Measurements from ENCODE around the gene RAI1. TPM values are rescaled to one million over a fixed set of nuclear protein-coding genes. Genes with fewer than 3 reads are reported as not detected.

The RAI1 gene
- total and polyA plus RNA-seq, 2 of the 13 experiments (the other 11 are each of a cell fraction or from before 2014, with no cell fraction given) = 3.4 to 5.2 TPM

DNA sequence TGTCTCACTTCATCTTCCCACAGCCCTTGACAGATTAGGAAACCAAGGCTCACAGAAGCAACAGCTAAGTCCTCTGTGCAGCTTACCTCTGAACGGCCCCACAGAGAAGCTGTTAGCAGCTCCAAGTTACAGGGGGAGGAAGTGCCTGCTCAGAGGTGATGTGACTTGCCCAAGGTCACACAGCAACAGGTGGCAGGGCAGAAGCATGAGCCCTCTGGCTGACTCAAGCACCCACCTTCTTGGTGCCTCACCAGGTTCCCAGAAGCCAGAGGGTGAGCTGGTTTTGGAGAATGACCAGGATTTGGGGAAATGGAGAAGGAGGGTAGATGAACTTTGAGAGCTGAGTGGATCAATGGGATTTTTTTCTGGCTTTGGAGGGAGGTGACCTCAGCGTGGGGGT, 14.0 kb upstream of the RAI1 start:
- FAIRE-seq (no peak), DNase-seq (ENCODE audit: low spot score) (no peak), ATAC-seq (no peak)
- intact Hi-C loops (cut with micrococcal nuclease; ENCODE audit: unreplicated experiment) (loop anchor here (10.0 kb wide), 1 partner anchor 58 kb away; no protein-coding TSS in a partner anchor), in situ Hi-C loops (cut with HindIII; ENCODE audit: extremely low pct_ligation_motif_present, low pct_unique_long_range_greater_than_20kb) (no loop called here)
- no TSS peak for BruUV-seq (replicated peaks)
- Histone ChIP-seq H3K4me2 (ENCODE audit: low read depth, low read length) (peak overlapping the region; percentile 73; the same call in 1 of the 2 replicates), H3K4me3 (replicated peaks in 1 of 3; ENCODE audit: insufficient read depth in 1 of 3, low read depth in 2 of 3, low read length in 3 of 3) (no peak overlapping the region; a peak in 1 of 6 replicates), H3K27ac (ENCODE audit: extremely low read length, insufficient read depth, low read length) (no peak overlapping the region), H3K4me1 (ENCODE audit: insufficient read depth, low read length) (peaks cover 93% of the 10 kb centered on the region), H3K9ac (ENCODE audit: insufficient read depth, low read depth, low read length) (no peak overlapping the region), H4K20me1 (ENCODE audit: insufficient read depth, low read length) (no peaks in the 10 kb centered on the region), H3K79me2 (ENCODE audit: insufficient read depth, low read length) (no peaks in the 10 kb centered on the region), H3K36me3 (replicated peaks in 1 of 2; ENCODE audit: control insufficient read depth in 1 of 2, insufficient read depth in 2 of 2, low read length in 2 of 2) (no peaks in the 10 kb centered on the region), H3K9me3 (ENCODE audit: low read length) (no peaks in the 10 kb centered on the region), H3K27me3 (ENCODE audit: control insufficient read depth in 1 of 2, insufficient read depth in 2 of 2, low read length in 2 of 2) (peaks cover 0 to 16% of the 10 kb centered on the region in 2 experiments; a peak in 2 of 5 replicates), H2AFZ (ENCODE audit: low read length) (no peak overlapping the region)
- POLR2A ChIA-PET = interaction anchor here (0.9 kb wide), 1 partner anchor 387 kb away, joined by 3 read pairs; no protein-coding TSS in a partner anchor
- CTCF ChIA-PET (ENCODE audit: low intra/inter-chr PET ratio, low total read pairs) = no interaction called here
- TF ChIP-seq, protein P1, sequence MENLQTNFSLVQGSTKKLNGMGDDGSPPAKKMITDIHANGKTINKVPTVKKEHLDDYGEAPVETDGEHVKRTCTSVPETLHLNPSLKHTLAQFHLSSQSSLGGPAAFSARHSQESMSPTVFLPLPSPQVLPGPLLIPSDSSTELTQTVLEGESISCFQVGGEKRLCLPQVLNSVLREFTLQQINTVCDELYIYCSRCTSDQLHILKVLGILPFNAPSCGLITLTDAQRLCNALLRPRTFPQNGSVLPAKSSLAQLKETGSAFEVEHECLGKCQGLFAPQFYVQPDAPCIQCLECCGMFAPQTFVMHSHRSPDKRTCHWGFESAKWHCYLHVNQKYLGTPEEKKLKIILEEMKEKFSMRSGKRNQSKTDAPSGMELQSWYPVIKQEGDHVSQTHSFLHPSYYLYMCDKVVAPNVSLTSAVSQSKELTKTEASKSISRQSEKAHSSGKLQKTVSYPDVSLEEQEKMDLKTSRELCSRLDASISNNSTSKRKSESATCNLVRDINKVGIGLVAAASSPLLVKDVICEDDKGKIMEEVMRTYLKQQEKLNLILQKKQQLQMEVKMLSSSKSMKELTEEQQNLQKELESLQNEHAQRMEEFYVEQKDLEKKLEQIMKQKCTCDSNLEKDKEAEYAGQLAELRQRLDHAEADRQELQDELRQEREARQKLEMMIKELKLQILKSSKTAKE (CRISPR knock-in tag; IDR thresholded peaks at IDR 0.05; ENCODE audit: borderline replicate concordance) = no peak
- TF ChIP-seq HDAC1 (CRISPR knock-in tag; IDR thresholded peaks at IDR 0.05) (peak; percentile 35; the same call in 1 of the 2 replicates), SUZ12 (IDR thresholded peaks at IDR 0.05; ENCODE audit: low read depth, low read length) (no peak), ZNF768 (CRISPR knock-in tag; IDR thresholded peaks at IDR 0.05) (peak; percentile 92), NR3C1 (CRISPR knock-in tag; IDR thresholded peaks at IDR 0.05) (no peak), ZMYM3 (CRISPR knock-in tag; IDR thresholded peaks at IDR 0.05) (peak; percentile 85)
- TF ChIP-seq, protein P2, sequence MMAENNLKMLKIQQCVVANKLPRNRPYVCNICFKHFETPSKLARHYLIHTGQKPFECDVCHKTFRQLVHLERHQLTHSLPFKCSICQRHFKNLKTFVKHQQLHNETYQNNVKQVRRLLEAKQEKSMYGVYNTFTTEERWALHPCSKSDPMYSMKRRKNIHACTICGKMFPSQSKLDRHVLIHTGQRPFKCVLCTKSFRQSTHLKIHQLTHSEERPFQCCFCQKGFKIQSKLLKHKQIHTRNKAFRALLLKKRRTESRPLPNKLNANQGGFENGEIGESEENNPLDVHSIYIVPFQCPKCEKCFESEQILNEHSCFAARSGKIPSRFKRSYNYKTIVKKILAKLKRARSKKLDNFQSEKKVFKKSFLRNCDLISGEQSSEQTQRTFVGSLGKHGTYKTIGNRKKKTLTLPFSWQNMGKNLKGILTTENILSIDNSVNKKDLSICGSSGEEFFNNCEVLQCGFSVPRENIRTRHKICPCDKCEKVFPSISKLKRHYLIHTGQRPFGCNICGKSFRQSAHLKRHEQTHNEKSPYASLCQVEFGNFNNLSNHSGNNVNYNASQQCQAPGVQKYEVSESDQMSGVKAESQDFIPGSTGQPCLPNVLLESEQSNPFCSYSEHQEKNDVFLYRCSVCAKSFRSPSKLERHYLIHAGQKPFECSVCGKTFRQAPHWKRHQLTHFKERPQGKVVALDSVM (CRISPR knock-in tag; IDR thresholded peaks at IDR 0.05) = peak; percentile 89; the same call in 1 of the 2 replicates
- 0% methylated on average over 2 of the region's 2 CpGs for WGBS (ENCODE audit: low lambda C conversion rate)

All from HepG2 (cell line).